LNCaP clone FGC (cell line): ENCODE data around the gene CGREF1.

Experiments
- DNase-seq: peaks from one replicate; pipeline ENCODE4 v3.0.0-alpha.2; 2011; ENCODE audit warnings: low read depth
- H3K4me3 ChIP-seq: 2 replicates; pipeline ENCODE4 v1.5.1; 2011; ENCODE audit warnings: mild to moderate bottlenecking, low read depth, low read length, control low read depth
- TF ChIP-seq, protein P1 (sequence below): IDR thresholded peaks from 2 replicates; pipeline ENCODE4 v1.5.1; 2012; ENCODE audit warnings: mild to moderate bottlenecking; ENCODE audit not compliant: control insufficient read depth, insufficient read depth; ENCODE audit errors: extremely low read depth

The CGREF1 gene

DNA sequence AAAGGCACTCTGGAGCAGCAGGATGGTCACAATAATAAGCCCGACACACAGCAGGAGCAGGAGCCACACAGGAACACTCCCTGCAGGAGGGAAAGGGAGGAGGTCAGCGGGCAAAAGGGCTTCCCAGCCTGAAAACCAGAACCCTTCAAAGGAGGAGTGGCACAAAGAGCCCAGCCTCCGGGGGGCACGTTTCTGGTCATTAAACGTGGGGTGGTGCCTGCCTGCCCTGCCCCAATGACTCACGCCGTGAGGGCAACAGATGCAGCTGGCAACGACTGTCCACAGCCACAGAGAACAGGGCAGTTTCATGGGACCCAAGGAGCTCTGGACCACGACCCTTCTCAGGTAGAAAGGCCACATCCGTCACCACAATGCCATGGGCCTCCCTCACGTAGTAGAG, 12.5 kb upstream of the CGREF1 start:
- no peak overlapping the region for H3K4me3 ChIP-seq
- DNase-seq: no peak
- TF ChIP-seq, protein P1, sequence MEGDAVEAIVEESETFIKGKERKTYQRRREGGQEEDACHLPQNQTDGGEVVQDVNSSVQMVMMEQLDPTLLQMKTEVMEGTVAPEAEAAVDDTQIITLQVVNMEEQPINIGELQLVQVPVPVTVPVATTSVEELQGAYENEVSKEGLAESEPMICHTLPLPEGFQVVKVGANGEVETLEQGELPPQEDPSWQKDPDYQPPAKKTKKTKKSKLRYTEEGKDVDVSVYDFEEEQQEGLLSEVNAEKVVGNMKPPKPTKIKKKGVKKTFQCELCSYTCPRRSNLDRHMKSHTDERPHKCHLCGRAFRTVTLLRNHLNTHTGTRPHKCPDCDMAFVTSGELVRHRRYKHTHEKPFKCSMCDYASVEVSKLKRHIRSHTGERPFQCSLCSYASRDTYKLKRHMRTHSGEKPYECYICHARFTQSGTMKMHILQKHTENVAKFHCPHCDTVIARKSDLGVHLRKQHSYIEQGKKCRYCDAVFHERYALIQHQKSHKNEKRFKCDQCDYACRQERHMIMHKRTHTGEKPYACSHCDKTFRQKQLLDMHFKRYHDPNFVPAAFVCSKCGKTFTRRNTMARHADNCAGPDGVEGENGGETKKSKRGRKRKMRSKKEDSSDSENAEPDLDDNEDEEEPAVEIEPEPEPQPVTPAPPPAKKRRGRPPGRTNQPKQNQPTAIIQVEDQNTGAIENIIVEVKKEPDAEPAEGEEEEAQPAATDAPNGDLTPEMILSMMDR: no peak

DNA sequence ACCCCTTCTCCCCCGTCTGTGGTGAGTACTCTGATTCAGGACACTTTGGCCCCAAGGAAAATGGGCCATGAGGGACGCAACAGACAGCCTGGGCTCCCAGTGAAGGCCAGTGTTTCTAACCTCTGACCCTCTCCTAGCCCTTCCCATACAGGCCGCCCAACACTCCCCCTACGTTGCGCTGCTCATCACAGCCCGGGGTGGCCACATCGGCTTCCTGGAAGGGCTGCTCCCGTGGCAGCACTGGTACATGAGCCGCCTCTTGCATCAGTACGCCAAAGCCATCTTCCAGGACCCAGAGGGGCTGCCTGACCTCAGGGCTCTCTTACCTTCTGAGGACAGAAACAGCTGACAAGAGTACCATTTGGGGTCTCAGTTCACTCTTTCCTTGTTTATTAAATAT, 11.5 kb upstream of the CGREF1 start:
- TF ChIP-seq, protein P1: no peak
- no peak for DNase-seq
- H3K4me3 ChIP-seq: no peak overlapping the region

DNA sequence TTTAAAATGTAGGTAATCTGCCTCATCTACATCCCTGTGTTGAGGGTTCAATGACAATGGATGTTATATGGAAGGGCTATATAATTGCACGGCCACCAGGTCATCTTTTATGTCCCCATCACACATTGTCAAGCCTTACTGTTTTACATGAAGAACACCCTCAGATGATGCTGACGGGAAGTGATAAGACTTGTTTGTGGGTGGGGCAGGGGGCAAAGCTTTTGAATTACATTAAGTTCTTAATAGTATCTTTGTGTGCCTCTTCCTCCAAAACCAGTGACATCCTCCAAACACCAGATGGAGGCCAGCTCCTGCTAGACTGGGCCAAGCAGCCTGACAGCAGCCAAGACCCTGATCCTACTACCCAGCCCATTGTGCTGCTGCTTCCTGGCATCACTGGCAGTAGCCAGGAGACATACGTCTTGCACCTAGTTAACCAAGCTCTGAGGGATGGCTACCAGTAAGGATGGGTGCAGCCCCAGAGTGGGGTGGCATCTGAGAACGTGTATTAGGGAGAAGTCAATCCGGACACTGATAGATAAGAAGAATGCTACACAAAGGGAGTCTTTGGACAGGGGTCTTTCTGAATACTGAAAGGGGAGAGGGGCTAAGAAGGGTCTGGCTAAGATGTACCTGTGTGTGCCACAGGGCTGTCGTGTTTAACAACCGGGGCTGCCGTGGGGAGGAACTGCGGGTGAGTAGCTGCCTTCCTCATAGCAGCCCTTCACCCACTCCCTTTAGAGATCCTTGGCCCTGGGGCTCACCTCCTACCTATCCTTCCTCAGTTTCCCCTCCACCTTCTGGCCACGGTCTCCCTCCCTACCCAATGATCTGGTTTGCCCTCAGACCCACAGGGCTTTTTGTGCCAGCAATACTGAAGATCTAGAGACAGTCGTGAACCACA, 10.0 kb upstream of the CGREF1 start:
- TF ChIP-seq, protein P1: no peak
- no peak overlapping the region for H3K4me3 ChIP-seq
- no peak for DNase-seq

DNA sequence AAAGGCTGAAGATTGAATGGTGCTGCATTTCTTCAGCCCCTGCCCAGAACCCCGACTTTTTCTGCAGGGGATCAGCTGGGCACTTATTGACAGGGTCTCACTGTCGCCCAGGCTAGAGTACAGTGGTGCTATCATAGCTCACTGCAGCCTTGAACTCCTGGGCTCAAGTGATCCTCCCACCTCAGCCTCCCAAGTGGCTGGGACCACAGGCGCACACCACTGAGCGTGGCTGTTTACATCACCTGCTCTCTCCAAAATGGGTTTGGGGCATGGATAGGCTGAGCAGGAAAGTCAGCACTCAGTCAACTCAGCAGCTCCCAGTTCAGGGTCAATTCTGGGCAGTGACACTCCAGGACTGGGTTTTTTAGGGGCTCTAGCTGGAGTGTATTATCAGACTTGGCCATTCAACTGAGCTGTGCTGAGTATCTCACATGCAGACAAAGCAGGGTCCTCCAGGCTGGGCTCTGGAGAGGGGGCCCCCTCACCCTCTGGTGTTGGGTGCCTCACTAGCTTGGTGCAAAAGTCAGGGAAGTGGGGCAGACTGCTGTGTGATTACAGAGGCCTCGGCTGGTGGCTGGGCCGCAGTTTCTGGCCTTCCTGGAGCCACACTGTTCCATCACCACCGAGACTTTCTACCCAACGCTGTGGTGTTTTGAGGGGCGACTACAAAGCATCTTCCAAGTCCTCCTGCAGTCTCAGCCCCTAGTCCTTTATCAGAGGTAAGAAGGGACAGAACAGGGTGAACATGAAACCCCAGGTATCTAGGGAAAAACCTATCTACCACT, 9.1 kb upstream of the CGREF1 start:
- TF ChIP-seq, protein P1: no peak
- H3K4me3 ChIP-seq: no peak overlapping the region
- DNase-seq: no peak

DNA sequence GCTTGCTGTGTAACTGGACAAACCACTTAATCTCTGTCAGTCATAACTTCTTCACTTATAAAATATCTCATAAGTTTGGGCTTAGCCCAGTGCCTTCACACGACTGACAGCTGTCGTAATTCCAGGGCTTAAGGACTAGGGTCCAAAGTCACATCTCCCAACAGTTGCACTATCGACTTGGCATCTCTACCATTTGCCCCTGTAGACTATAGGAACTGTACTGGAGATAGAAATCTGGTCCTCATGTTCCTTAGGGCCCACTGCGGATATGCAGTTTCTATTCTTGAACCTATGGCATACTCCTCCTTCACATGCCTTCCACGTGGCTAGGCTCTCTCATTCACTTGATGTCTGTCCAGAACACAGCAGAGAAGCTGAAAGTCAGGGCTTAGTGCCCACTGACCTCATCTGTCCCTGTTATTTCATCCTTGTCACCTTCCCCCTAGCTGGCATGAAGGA, 7.4 kb upstream of the CGREF1 start:
- no peak overlapping the region for H3K4me3 ChIP-seq
- TF ChIP-seq, protein P1: no peak
- no peak for DNase-seq

DNA sequence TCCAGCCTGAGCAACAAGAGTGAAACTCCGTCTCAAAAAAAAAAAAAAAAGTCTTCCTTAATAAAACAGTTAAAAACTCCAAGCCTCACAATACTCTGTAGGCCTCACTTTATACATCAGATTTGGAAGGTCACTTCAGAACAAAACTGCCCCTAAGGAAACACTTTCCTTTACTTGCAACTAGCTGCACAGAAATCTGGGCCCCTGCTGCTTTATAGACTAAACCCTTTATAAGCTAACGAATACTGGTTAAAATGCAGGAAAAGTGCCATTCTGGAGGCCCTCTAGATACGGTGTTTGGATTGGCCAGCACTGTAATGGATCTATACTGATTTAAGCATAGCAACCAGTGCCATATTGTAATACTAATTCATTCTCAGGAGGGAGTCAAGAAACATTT, 6.2 kb upstream of the CGREF1 start:
- no peak for DNase-seq
- TF ChIP-seq, protein P1: no peak
- H3K4me3 ChIP-seq: no peak overlapping the region
